ENCODE results near the gene SCAMP2. TPM values are rescaled to one million over a fixed set of nuclear protein-coding genes. Genes with fewer than 3 reads are reported as not detected.
A peak's percentile ranks its signal among the peaks of the same experiment; 100 is the strongest.

SCAMP2 gene
- total RNA-seq, 3 donors from 2014 or later (not counting 1 experiment from before 2014, with no cell fraction given), result 78.8 to 101 (median 92.8) TPM

- no peaks in the 10 kb centered on the region for H3K27me3 Mint-ChIP-seq (ENCODE audit: low read depth in 2 of 2)
- intact Hi-C loops (cut with micrococcal nuclease), result loop anchor here (2.0 kb wide), 1 partner anchor 15 kb away; no protein-coding TSS in a partner anchor
- no peak overlapping the region for H3K4me3 Mint-ChIP-seq
- 86% methylated on average over 18 of the region's 18 CpGs for WGBS (ENCODE audit: insufficient coverage)
- peak in 1 of 2 donors; percentile 7 for DNase-seq
- H3K36me3 Mint-ChIP-seq, result no peaks in the 10 kb centered on the region
- ATAC-seq, result no peak
- Histone ChIP-seq H3K4me1 (ENCODE audit: control insufficient read depth, insufficient read depth, low read length) (peaks cover 48% of the 10 kb centered on the region), H3K4me3 (ENCODE audit: low read length) (no peak overlapping the region), H3K36me3 (ENCODE audit: control insufficient read depth, insufficient read depth, low read length) (peaks cover 68% of the 10 kb centered on the region), H3K27ac (ENCODE audit: low read length) (no peak overlapping the region), H3K9me3 (ENCODE audit: control insufficient read depth, insufficient read depth, low read length) (no peaks in the 10 kb centered on the region), H3K27me3 (ENCODE audit: control insufficient read depth, insufficient read depth, low read length) (no peaks in the 10 kb centered on the region)
- no peaks in the 10 kb centered on the region for H3K9me3 Mint-ChIP-seq
- H3K4me1 Mint-ChIP-seq, result peaks cover 16 to 45% of the 10 kb centered on the region in 2 donors
- H3K27ac Mint-ChIP-seq, result peak overlapping the region; percentile 51 to 92
- TF ChIP-seq CTCF (IDR thresholded peaks at IDR 0.05), result no peak
Measured at GRCh38 chr15:74801311-74801997, 71.7 kb downstream of the SCAMP2 start.

- H3K36me3 ChIP-seq (ENCODE audit: control insufficient read depth, insufficient read depth, low read length), result peaks cover 68% of the 10 kb centered on the region
- no peaks in the 10 kb centered on the region for H3K9me3 Mint-ChIP-seq
- no peaks in the 10 kb centered on the region for H3K27me3 Mint-ChIP-seq (ENCODE audit: low read depth in 2 of 2)
- no peaks in the 10 kb centered on the region for H3K9me3 ChIP-seq (ENCODE audit: control insufficient read depth, insufficient read depth, low read length)
- ATAC-seq, result no peak
- no peaks in the 10 kb centered on the region for H3K27me3 ChIP-seq (ENCODE audit: control insufficient read depth, insufficient read depth, low read length)
- no peaks in the 10 kb centered on the region for H3K36me3 Mint-ChIP-seq
- H3K4me3 Mint-ChIP-seq, result no peak overlapping the region
- TF ChIP-seq CTCF (IDR thresholded peaks at IDR 0.05), result no peak
- intact Hi-C loops (cut with micrococcal nuclease), result loop anchor here (1.0 to 2.0 kb wide), 5 partner anchors 14 to 165 kb away; no protein-coding TSS in a partner anchor
- H3K27ac Mint-ChIP-seq, result peak overlapping the region; percentile 92 to 93
- WGBS (ENCODE audit: insufficient coverage), result 85% methylated on average over 20 of the region's 20 CpGs
- H3K4me1 Mint-ChIP-seq, result peaks cover 25 to 52% of the 10 kb centered on the region in 2 donors
- peak overlapping the region; percentile 37 for H3K27ac ChIP-seq (ENCODE audit: low read length)
- H3K4me1 ChIP-seq (ENCODE audit: control insufficient read depth, insufficient read depth, low read length), result peaks cover 56% of the 10 kb centered on the region
- DNase-seq, result peak in 1 of 2 donors; percentile 14
- H3K4me3 ChIP-seq (ENCODE audit: low read length), result no peak overlapping the region
Measured at GRCh38 chr15:74800559-74801094, 72.5 kb downstream of the SCAMP2 start.

- Mint-ChIP-seq H3K4me3 (peak overlapping the region; percentile 75), H3K4me1 (peaks cover 31 to 57% of the 10 kb centered on the region in 2 donors), H3K36me3 (no peaks in the 10 kb centered on the region), H3K27ac (peak overlapping the region; percentile 92 to 93), H3K27me3 (ENCODE audit: low read depth in 2 of 2) (no peaks in the 10 kb centered on the region), H3K9me3 (no peaks in the 10 kb centered on the region)
- Histone ChIP-seq H3K4me3 (ENCODE audit: low read length) (no peak overlapping the region), H3K36me3 (ENCODE audit: control insufficient read depth, insufficient read depth, low read length) (peaks cover 68% of the 10 kb centered on the region), H3K9me3 (ENCODE audit: control insufficient read depth, insufficient read depth, low read length) (no peaks in the 10 kb centered on the region), H3K27me3 (ENCODE audit: control insufficient read depth, insufficient read depth, low read length) (no peaks in the 10 kb centered on the region), H3K4me1 (ENCODE audit: control insufficient read depth, insufficient read depth, low read length) (peaks cover 63% of the 10 kb centered on the region), H3K27ac (ENCODE audit: low read length) (peak overlapping the region; percentile 97)
- intact Hi-C loops (cut with micrococcal nuclease), result loop anchor here (1.0 to 2.0 kb wide), 5 partner anchors 13 to 165 kb away; no protein-coding TSS in a partner anchor
- peak; percentile 90 to 94 for DNase-seq
- 32% methylated on average over 18 of the region's 18 CpGs for WGBS (ENCODE audit: insufficient coverage)
- ATAC-seq, result peak; percentile 89 to 98 (median 93)
- peak; percentile 94 for TF ChIP-seq CTCF (IDR thresholded peaks at IDR 0.05)
Measured at GRCh38 chr15:74799856-74800558, 73.2 kb downstream of the SCAMP2 start.

Measured in natural killer cell (primary cell).